ENCODE measurements around the gene NADK.
"Not testable (repeated sequence)": the region's sequence is repeated elsewhere in the genome, so short reads cannot be mapped to it uniquely, and the experiment has no call there.

The NADK gene

GRCh38 chr1:1742529-1742928 is 35.7 kb downstream of the NADK start:
- DNase-seq, result not testable (repeated sequence)

- not testable (repeated sequence) for DNase-seq
These were observed 37.3 kb downstream of the NADK start for GRCh38 chr1:1741013-1741412.

- not testable (repeated sequence) for DNase-seq
These were observed 39.4 kb downstream of the NADK start for GRCh38 chr1:1738799-1739337.

- not testable (repeated sequence) for DNase-seq
These were observed 40.3 kb downstream of the NADK start for GRCh38 chr1:1737675-1738590.

GRCh38 chr1:1732381-1732780 is 45.9 kb downstream of the NADK start:
- DNase-seq, result no peak

- no peak for DNase-seq
These were observed 47.4 kb downstream of the NADK start for GRCh38 chr1:1730870-1731269.

DNA sequence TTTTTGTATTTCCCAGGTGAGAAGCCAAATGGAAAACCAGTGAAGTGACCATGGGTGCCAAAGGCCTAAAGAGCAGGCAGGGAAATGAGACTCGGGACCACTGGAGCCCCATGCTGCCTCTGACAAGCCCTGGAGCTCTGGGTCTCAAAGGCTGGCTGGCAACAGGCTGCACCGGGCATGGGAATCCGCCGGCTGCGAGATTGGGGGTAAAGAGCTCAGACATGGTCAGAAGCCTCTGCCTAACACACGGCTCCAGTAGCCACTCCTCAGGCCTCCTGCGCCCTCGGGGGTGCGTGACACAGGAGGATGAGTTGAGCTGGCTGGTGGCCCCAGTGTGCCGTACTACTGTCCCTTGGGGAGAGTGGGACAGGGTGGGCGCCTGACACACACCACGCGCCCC is 48.0 kb downstream of the NADK start:
- not testable (repeated sequence) for DNase-seq

DNA sequence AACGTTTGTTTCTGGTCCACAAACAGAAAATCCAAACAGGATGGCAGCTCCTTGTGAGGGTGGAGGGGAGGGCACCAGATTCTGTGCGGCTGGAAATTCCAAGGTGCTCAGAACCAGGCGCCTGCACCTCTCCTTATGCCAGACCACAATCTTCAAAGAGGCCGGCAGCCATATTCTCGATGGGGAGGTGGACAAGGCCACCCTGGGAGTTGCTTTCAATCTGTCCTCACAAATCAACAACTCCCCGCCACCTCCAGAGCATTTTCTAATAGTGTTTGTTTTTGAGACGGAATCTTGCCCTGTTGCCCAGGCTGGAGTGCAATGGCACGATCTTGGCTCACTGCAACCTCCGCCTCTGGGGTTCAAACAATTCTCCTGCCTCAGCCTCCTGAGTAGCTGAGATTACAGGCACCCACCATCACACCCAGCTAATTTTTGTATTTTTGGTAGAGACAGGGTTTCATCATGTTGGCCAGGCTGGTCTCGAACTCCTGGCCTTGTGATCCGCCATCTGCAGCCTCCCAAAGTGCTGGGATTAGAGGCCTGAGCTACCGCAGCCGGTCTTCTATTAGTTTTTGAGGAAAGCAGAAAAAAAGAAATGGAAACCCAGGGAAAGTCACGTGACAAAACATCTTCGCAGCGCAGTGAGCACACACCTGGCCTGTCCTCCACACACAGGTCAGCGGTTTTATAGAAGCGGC is 49.0 kb downstream of the NADK start:
- DNase-seq, result not testable (repeated sequence)

DNA sequence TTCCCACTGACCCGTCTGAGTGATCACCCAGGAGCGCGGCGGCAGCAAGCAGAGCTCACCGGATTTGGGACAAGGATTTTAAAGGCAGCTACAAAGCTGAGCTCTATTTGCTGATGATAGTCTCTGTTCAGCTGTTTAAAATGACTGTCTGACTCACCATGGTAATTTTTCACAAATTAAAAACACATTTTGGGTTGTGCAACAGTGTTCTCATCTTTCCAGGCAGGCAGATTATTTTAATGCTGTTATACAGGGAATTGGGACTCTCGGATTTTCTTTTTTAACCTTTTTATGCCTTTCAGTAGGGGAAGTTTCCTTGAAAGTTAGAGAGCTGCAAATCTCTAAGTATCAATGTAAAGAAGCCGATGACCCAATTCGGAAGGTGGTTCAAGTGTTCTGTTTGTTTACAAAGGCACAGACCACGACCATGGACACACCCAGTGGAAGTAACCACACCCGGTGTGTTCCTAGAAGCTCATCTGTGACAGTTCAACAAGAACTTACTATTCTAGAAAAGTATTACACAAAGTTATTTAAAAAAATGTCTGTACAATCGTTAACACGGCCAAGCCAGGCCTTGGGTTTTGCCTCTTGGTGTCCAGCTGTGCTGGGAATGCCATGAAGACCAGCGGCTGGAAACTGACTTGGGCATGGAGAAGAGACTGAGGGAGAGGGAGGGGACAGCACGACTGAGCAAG is 49.8 kb downstream of the NADK start:
- DNase-seq, result not testable (repeated sequence)

GRCh38 chr1:1727131-1727651 is 51.1 kb downstream of the NADK start:
- not testable (repeated sequence) for DNase-seq

DNA sequence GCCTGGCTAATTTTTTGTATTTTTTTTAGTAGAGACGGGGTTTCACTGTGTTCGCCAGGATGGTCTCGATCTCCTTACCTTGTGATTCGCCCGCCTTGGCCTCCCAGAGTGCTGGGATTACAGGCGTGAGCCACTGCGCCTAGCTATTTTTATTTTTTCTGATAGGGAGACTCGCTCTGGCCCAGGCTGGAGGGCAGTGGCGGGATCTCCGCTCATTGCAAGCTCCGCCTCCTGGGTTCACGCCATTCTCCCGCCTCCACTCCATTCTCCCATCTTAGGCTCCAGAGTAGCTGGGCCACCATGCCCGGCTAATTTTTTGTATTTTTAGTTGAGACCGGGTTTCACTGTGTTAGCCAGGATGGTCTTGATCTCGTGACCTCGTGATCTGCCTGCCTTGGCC is 52.2 kb downstream of the NADK start:
- not testable (repeated sequence) for DNase-seq

GRCh38 chr1:1724035-1724864 is 54.0 kb downstream of the NADK start, which contains the start of gene CDK11A:
Gene CDK11A (minus strand): TSS chr1:1724357. CDS start chr1:1722818, 1,539 bp downstream.
- DNase-seq, result peak; percentile 69

GRCh38 chr1:1721201-1721600 is 57.1 kb downstream of the NADK start:
- DNase-seq, result no peak

DNA sequence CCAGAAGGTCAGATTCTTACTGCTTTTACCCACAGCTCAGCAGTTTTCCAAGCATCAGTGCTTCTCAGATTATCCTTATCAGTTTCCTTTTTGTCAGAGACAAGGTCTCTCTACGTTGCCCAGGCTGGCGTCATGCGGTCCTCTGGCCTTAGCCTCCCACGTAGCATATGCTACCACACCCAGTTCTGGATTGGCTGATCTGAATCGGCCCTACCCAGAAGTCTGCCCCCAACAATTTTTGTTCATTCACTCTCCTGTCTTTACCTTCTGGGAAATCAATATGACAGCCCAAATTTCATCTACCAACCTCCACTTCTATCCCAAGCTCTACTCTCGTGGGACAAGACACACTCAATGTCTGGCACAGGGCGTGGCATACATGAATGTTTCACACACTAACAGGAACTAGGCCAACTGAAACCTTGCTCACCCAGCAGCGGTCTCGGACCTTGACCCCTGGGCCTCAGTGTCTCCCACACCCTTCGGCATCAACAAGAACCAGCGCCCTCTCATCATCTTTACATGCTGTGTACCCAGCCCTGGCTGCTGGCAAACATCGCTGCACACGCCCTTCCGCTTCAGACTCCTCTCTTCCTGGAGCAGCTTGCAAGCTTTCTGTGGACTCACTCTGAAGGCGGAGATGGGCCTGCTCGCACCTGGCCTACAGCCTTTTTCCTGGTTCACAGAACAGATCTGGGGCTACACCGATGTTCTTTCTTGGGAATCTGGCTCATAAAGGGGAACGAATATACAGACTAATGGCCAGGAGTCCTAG is 63.0 kb downstream of the NADK start:
- not testable (repeated sequence) for DNase-seq

- DNase-seq, result not testable (repeated sequence)
These were observed 70.4 kb downstream of the NADK start for GRCh38 chr1:1707897-1708296.

DNA sequence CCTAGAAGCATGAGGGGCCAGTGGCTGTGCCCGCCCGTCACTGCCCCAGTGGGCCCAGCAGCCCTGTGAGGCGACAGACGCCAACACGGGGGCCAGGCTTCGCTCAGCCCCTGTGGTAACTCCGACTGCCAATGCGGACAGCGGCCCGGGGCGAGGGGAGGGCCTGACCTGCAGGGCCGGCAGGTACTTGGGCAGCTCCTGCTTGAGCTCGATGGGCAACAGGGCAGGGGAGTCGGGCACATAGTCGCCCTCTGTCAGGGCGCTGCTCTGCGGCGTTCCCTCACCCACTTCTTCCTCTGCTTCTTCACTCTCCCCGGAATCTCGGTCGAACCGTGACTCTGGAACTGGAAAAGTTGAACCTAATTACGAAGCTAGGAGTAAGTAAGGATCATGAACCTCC is 71.0 kb downstream of the NADK start:
- not testable (repeated sequence) for DNase-seq

DNA sequence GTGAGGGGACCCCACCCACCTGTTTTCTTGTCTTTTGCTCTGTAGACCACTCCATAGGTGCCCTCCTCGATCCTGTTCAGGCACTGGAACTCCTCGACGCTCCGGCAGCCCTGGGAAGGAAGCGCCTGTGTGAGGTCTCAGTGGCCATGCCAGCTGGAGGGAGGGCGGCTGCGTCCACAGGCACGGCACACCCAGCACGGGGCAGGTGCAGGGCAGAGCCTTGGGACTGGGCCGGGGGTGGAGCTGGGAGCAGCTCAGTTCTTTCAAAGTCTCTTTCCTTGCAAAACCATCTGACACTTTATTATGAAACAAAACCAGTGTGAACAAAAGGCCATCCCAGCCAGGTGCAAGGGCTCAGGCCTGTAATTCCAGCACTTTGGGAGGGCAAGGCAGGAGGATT is 72.6 kb downstream of the NADK start:
- DNase-seq, result not testable (repeated sequence)

DNA sequence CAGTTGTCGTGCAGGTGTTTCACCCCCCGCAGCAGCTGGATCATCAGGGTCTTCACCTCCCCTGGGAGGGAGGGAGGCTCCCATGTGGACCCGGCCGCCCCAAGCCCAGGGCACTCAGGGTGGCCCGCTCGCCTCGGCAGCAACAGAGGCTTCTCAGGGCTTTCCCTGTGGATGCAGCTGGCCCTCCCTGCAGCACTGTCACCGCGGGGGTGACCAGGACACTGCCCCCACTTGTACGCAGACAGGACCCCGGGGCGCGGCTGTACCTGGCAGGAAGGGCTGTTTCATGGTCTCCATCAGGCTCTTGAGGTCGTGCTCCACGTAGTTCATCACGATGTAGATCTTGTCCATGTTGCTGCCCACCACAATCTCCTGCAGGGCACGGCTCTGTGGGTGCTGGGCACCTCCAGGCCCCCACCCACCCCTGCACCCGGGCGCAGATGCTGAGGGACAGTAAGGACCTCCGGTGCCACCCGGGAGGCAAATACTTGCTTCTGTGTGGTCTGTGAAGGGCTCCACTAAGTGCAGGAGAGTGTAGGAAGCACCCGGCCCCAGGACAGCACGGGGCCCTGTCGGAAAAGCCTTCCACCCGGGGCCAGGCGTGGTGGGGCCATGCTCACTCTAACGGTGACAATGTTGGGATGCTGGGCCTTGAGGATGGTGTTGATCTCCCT is 73.8 kb downstream of the NADK start:
- not testable (repeated sequence) for DNase-seq

- no peak for DNase-seq
These were observed 74.5 kb downstream of the NADK start for GRCh38 chr1:1703796-1704195.

DNA sequence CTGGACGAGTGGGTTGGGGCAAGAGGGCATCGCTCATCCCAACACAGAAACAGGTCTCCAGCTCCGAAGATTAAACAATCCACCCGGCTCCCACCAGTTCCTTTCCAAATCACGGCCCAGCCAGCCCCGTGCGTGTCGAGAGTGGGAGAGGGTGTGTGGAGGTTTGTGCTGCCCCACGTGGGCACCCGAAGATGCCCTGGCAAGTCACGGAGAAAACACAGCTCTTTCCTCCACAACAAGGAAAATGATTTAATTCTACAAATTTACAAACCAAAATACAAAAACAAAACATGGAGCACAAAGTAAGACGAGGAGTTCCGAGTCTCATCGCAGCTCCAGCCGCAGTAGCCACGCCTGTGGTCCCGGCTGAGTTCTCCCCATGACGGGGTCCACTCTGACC is 75.8 kb downstream of the NADK start:
- not testable (repeated sequence) for DNase-seq
